DOHH2 (cell line): Measurements from ENCODE around the gene DNAH11.
"Not testable (repeated sequence)": the region's sequence is repeated elsewhere in the genome, so short reads cannot be mapped to it uniquely, and the experiment has no call there.

Experiments used
- H3F3A ChIP-seq: fragments of 200-600 bp; sonication (generic), shearing (Covaris generic); 2 replicates; pipeline ENCODE4 v1.6.0; 2016; ENCODE audit warnings: antibody characterized with exemption, mild to moderate bottlenecking; ENCODE audit not compliant: control insufficient read depth, insufficient read depth
- H3K27ac ChIP-seq: fragments of 200-600 bp; sonication (generic); 2 replicates; pipeline ENCODE4 v1.5.1; 2014; ENCODE audit warnings: low read depth, mild to moderate bottlenecking, low read length, moderate library complexity
- H3K27me3 ChIP-seq: fragments of 200-600 bp; sonication (generic); 2 replicates; pipeline ENCODE4 v1.6.1; 2014; ENCODE audit warnings: mild to moderate bottlenecking, low read length, mixed read lengths; ENCODE audit not compliant: control insufficient read depth
- H3K36me3 ChIP-seq: fragments of 200-600 bp; sonication (generic); 2 replicates; pipeline ENCODE4 v1.6.1; 2014; ENCODE audit warnings: mild to moderate bottlenecking, low read length, moderate library complexity, mixed read lengths; ENCODE audit not compliant: control insufficient read depth
- H3K4me1 ChIP-seq: fragments of 200-600 bp; sonication (generic); 2 replicates; pipeline ENCODE4 v1.6.1; 2014; ENCODE audit warnings: mild to moderate bottlenecking, low read length, mixed read lengths; ENCODE audit not compliant: control insufficient read depth
- H3K4me2 ChIP-seq: fragments of 200-600 bp; sonication (generic); 2 replicates; pipeline ENCODE4 v1.6.0; 2014; ENCODE audit warnings: mild to moderate bottlenecking, low read length, moderate library complexity
- H3K4me3 ChIP-seq: fragments of 200-600 bp; sonication (generic); 2 replicates; pipeline ENCODE4 v1.5.1; 2014; ENCODE audit warnings: mild to moderate bottlenecking, low read length, mixed read lengths
- H3K79me2 ChIP-seq: fragments of 200-600 bp; sonication (generic); 2 replicates; pipeline ENCODE4 v1.6.1; 2014; ENCODE audit warnings: mild to moderate bottlenecking, low read length, mixed read lengths; ENCODE audit not compliant: control insufficient read depth
- H3K9me2 ChIP-seq: fragments of 200-600 bp; sonication (generic); replicated peaks from 2 replicates; pipeline ENCODE4 v1.6.1; 2014; ENCODE audit warnings: mild to moderate bottlenecking, low read length, mixed read lengths; ENCODE audit not compliant: control insufficient read depth
- H3K9me3 ChIP-seq: fragments of 200-600 bp; sonication (generic); 2 replicates; pipeline ENCODE4 v1.6.1; 2014; ENCODE audit warnings: antibody characterized with exemption, low read length, mixed read lengths; ENCODE audit not compliant: control insufficient read depth, insufficient read depth
- H4K20me1 ChIP-seq: fragments of 200-600 bp; sonication (generic); 2 replicates; pipeline ENCODE4 v1.6.0; 2014; ENCODE audit warnings: low read depth, mild to moderate bottlenecking, antibody characterized with exemption, low read length, moderate library complexity; ENCODE audit not compliant: control insufficient read depth, insufficient read depth
- CTCF ChIP-seq: fragments of 200-600 bp; sonication (generic); IDR thresholded peaks from one replicate; pipeline ENCODE4 v1.5.1; 2014; ENCODE audit warnings: antibody characterized with exemption, mild to moderate bottlenecking, low read depth, low read length; ENCODE audit not compliant: poor library complexity, severe bottlenecking
- EZH2phosphoT487 ChIP-seq: fragments of 200-600 bp; sonication (generic); IDR thresholded peaks from 2 replicates; pipeline ENCODE4 v1.6.1; 2017; ENCODE audit warnings: borderline replicate concordance, mild to moderate bottlenecking, antibody characterized with exemption, low read length, moderate library complexity, mixed read lengths

DNAH11 gene

GRCh38 chr7:21675255-21675654 is 132.4 kb downstream of the DNAH11 start:
- H3K9me2 ChIP-seq: no peaks in the 10 kb centered on the region
- H3K4me1 ChIP-seq: no peaks in the 10 kb centered on the region

DNA sequence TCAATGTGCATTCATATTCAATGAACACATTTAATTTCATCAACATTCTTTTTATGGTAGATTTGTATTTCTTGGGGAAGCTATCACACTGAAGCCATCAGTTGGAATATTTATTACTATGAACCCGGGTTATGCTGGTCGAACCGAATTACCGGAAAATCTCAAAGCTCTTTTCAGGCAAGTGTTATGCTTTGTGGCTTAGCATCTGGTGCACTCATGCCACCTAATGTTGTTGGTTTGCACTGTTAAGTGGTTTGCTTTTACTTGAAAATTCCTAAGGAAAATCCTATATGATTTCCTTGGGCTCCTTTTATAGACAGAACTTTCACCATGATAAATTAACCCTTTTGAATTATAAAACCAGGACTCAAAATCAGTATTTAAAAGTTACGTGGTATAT is 147.9 kb downstream of the DNAH11 start:
- no peaks in the 10 kb centered on the region for H3K79me2 ChIP-seq
- H3K4me1 ChIP-seq: no peaks in the 10 kb centered on the region
- H3K27me3 ChIP-seq: no peaks in the 10 kb centered on the region
- H3K4me2 ChIP-seq: no peak overlapping the region
- no peaks in the 10 kb centered on the region for H3K9me2 ChIP-seq
- H3K36me3 ChIP-seq: no peaks in the 10 kb centered on the region
- H3F3A ChIP-seq: no peaks in the 10 kb centered on the region
- TF ChIP-seq CTCF (no peak), EZH2phosphoT487 (no peak)
- no peaks in the 10 kb centered on the region for H4K20me1 ChIP-seq
- H3K4me3 ChIP-seq: no peak overlapping the region
- H3K9me3 ChIP-seq: no peaks in the 10 kb centered on the region
- H3K27ac ChIP-seq: no peak overlapping the region

More at GRCh38 chr7:21675255-21675654, 132.4 kb downstream of the DNAH11 start:
- H4K20me1 ChIP-seq: no peaks in the 10 kb centered on the region
- H3F3A ChIP-seq: no peaks in the 10 kb centered on the region
- H3K9me3 ChIP-seq: peaks cover 3% of the 10 kb centered on the region; the same call in 1 of the 2 replicates
- no peak for TF ChIP-seq EZH2phosphoT487
- no peak overlapping the region for H3K27ac ChIP-seq
- no peaks in the 10 kb centered on the region for H3K36me3 ChIP-seq
- no peak overlapping the region for H3K4me3 ChIP-seq
- H3K27me3 ChIP-seq: no peaks in the 10 kb centered on the region
- H3K4me2 ChIP-seq: no peak overlapping the region
- no peaks in the 10 kb centered on the region for H3K79me2 ChIP-seq

- H3F3A ChIP-seq, H3K27me3 ChIP-seq, H3K4me1 ChIP-seq, H3K9me2 ChIP-seq, H3K36me3 ChIP-seq, H3K4me2 ChIP-seq, H3K79me2 ChIP-seq, H3K27ac ChIP-seq, H3K4me3 ChIP-seq, H3K9me3 ChIP-seq, H4K20me1 ChIP-seq: not testable (repeated sequence)
Measured at GRCh38 chr7:21691146-21691545, 148.3 kb downstream of the DNAH11 start.

- H4K20me1 ChIP-seq, H3K9me2 ChIP-seq, H3K4me1 ChIP-seq, H3K4me3 ChIP-seq, H3K27ac ChIP-seq, H3K27me3 ChIP-seq, H3F3A ChIP-seq, H3K9me3 ChIP-seq, H3K4me2 ChIP-seq, H3K79me2 ChIP-seq, H3K36me3 ChIP-seq: not testable (repeated sequence)
Measured at GRCh38 chr7:21700587-21700986, 157.7 kb downstream of the DNAH11 start.

DNA sequence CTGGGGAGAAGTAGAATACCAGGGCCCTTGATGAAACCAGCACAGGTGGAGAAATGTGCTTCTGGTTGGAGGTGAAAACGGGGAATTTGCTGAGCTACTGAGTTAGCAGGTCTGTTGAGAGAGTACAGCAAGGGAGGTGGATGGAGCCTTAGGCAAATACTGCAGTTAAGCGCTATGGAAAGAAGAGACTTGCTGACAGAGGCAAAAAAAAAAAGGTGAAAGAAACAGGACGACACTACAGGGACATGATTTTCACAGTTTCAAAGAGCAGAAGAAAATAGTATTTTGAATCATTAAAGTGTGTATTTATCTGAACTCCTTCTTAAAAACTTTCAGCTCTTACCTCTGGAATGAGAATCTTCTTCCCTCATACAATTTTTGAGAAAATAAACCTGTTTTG is 159.5 kb downstream of the DNAH11 start:
- no peak overlapping the region for H3K4me2 ChIP-seq
- no peaks in the 10 kb centered on the region for H3K9me2 ChIP-seq
- no peak overlapping the region for H3K27ac ChIP-seq
- TF ChIP-seq CTCF (no peak), EZH2phosphoT487 (no peak)
- no peaks in the 10 kb centered on the region for H3K9me3 ChIP-seq
- no peaks in the 10 kb centered on the region for H3K4me1 ChIP-seq
- no peaks in the 10 kb centered on the region for H3K36me3 ChIP-seq
- no peaks in the 10 kb centered on the region for H3K27me3 ChIP-seq
- H3K4me3 ChIP-seq: no peak overlapping the region
- H3F3A ChIP-seq: no peaks in the 10 kb centered on the region
- no peaks in the 10 kb centered on the region for H3K79me2 ChIP-seq
- H4K20me1 ChIP-seq: no peaks in the 10 kb centered on the region
